Stomach (tissue), 4 donors: ENCODE measurements around the gene TXNDC5.

Experiments
- POLR2A ChIP-seq, 4 donors: fragments of 450-650 bp; IDR thresholded peaks; one replicate each; pipeline ENCODE4 v1.6.1; 2016; ENCODE audit warnings: antibody characterized with exemption in 4 of 4, control low read depth in 2 of 4, mild to moderate bottlenecking in 1 of 4, moderate library complexity in 1 of 4
- TF ChIP-seq, protein P1 (sequence below), 7 experiments: fragments of 450-650 bp in 4 of 7; fragments of 200-600 bp in 3 of 7; sonication (generic) in 3 of 7; IDR thresholded peaks; one replicate each; pipeline ENCODE4 v1.5.1; 2016 to 2019; ENCODE audit warnings: antibody characterized with exemption in 7 of 7, control low read depth in 2 of 7, mild to moderate bottlenecking in 1 of 7

DNA sequence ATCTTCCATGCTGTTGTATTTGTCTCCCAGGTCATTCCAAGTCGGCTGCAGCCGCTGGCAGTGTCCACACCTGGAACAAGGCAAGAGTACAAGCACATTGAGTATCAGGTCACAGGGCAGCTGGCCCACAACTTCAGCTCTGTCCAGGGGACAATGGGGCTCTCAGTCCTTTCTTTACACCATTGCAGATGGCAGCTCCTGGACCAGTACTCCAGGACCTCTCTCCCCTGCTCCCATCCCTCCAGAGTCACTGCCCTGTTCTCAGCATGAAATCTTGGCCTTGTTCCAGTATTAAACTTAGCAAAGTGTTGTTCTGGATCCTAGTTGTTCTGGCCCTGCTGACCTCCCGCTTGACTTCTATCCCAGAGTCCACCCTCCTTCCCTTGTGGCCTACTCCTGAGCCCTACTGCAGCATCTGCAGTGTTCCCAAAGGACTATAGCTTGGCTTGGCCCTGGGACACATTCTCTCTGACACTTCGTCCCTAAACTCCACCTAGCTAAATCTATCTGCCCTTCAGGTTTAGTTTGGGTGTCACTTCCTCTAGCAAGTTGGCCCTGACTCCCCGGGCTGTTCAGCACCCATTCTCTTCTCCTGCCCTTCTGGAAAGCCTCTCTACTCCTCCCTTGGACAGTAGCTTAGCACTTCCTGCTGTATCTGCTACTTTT lies 5.8 kb downstream of the TXNDC5 start:
- TF ChIP-seq, protein P1, sequence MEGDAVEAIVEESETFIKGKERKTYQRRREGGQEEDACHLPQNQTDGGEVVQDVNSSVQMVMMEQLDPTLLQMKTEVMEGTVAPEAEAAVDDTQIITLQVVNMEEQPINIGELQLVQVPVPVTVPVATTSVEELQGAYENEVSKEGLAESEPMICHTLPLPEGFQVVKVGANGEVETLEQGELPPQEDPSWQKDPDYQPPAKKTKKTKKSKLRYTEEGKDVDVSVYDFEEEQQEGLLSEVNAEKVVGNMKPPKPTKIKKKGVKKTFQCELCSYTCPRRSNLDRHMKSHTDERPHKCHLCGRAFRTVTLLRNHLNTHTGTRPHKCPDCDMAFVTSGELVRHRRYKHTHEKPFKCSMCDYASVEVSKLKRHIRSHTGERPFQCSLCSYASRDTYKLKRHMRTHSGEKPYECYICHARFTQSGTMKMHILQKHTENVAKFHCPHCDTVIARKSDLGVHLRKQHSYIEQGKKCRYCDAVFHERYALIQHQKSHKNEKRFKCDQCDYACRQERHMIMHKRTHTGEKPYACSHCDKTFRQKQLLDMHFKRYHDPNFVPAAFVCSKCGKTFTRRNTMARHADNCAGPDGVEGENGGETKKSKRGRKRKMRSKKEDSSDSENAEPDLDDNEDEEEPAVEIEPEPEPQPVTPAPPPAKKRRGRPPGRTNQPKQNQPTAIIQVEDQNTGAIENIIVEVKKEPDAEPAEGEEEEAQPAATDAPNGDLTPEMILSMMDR (IDR thresholded peaks at IDR 0.05): no peak
- TF ChIP-seq POLR2A (IDR thresholded peaks at IDR 0.05): no peak
